KBM-7 (cell line): ENCODE results near the gene RNF175.
"Not testable (repeated sequence)": the region's sequence is repeated elsewhere in the genome, so short reads cannot be mapped to it uniquely, and the experiment has no call there.

Source experiments
- DNase-seq: peaks from one replicate; pipeline ENCODE4 v3.0.0-alpha.2; 2015
- in situ Hi-C: fragments of 300-500 bp; cut with MboI; formaldehyde crosslinking; loops from 2 replicates; pipeline ENCODE4 v1.14.3; 2020; ENCODE audit warnings: low sequenced_read_pairs, low pct_unique_long_range_greater_than_20kb, mixed read lengths

Gene RNF175

DNA sequence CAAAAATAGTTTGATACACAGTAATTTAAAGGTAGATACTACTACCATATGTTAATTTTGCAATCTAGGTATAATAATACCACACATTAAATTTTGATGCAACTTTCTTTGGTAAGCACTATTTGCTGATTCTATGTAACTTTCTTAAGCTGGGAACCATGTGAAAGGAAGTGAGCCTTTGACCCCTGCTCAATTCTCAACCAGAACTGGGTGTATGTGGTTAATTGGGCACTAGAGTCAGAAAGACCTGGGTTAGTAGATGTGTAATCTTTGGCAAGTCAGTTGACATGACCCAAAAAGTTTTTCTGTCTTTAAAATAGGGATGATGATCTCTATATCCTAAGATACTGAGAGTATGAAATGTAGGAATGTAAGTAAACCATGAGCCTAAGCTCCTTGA is 53.3 kb downstream of the RNF175 start:
- in situ Hi-C loops, result no loop called here
- no peak for DNase-seq

DNA sequence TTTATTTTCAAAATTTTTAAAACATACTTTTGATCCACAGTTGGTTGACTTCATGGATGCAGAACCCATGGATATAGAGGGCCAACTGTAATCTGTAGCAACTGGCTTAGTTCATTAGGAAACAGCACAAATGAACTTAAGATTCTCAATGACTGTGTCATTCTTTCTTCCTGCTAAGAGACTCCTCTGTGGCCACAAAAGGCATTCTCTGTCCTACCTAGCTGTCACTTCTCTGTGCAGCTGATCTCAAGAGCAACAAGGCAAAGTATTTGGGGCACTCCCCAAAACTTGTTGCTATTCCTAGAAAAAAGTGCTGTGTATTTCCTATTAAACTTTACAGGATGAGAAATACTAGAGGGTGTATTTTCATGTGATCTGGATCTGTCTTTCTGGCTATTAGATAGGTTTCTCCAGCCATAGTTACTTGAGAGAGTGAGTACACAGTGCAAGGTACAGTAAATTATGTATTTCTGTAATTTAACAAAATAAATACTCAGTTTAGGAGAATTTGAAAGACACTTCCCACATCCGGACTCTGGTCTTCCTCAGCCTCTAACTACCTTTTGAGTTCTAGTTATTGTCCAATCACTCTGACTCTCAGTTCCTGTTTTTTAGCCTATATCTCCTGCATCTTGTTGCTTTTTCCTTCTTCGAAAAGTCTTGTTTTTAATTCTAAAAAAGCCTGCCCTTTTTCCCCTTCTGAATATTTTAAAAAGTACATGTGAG is 53.9 kb downstream of the RNF175 start:
- DNase-seq, result peak; percentile 73
- in situ Hi-C loops, result no loop called here

DNA sequence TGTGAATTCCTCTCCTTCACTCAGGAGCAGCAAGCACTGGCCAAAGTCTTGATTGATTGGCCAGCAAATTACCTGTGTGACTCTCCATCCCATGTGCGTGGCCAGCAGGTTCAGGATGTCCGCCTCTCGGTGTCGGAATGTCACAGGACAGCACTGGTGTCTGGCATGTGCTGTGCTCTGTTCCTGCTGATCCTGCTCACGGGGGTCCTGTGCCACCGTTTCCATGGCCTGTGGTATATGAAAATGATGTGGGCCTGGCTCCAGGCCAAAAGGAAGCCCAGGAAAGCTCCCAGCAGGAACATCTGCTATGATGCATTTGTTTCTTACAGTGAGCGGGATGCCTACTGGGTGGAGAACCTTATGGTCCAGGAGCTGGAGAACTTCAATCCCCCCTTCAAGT is 55.3 kb downstream of the RNF175 start:
- DNase-seq, result no peak
- in situ Hi-C loops, result no loop called here

DNA sequence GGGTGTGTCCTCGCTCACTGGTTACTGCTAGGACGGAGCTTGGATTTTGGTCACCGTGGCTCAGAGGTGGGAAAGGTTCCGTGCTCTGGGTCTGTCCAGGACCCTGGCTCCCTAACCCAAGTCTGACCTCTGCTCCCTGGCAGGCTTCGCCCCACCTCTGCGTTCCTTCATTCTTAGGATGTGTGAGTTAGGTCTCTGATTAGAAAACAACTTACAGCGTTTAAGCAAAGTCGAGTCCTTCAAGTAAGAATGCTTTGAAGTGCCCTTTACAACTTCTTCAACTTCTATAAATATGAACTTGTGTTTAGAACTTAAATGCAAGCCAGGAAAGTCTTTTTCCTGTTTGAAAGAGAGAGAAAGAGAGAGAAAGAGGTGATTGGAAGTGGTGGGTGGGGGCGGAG is 74.9 kb downstream of the RNF175 start:
- in situ Hi-C loops, result no loop called here
- no peak for DNase-seq

DNA sequence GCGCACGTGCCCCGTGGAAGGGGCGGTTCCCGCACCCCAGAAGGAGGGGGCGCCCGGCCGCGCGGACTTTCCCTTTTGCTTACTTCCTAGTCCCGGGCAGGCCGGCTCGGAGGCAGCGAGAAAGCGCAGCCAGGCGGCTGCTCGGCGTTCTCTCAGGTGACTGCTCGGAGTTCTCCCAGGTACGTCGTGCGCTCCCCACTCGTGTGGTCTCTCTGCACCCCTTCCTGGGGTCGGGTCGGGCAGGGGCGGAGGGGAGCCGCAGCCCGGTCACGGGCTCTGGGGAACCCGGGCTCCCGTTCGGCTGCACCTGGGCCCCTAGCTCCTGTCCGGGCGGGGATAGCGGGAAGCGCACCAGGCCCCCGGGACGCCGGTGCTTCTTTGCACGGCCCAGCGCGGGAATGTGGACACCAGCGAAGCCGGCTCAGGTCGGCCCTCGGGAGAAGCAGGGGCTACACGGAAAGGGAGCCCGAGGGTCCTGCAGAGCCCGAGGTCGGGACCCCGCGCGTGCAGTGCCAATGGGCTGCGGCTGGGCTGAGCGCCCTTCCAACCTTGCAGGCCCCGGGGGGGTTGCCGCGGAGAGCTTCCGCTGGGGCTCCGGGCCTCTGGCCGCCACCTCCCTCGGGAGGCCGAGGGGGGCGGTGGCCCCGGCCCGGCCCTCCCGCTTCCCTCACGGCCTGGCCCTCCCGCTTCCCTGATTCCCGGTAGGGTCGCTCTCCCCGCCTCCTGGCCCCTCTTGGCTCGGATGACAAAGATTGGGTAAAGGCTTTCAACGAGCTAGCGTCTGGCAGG is 75.4 kb downstream of the RNF175 start, which contains the start of gene TLR2:
Gene TLR2 (plus strand): TSS at position 99 of the 789 bp plus-strand sequence. CDS start 18,628 bp downstream, outside the sequence.
- peak; percentile 79 for DNase-seq
- in situ Hi-C loops, result no loop called here

DNA sequence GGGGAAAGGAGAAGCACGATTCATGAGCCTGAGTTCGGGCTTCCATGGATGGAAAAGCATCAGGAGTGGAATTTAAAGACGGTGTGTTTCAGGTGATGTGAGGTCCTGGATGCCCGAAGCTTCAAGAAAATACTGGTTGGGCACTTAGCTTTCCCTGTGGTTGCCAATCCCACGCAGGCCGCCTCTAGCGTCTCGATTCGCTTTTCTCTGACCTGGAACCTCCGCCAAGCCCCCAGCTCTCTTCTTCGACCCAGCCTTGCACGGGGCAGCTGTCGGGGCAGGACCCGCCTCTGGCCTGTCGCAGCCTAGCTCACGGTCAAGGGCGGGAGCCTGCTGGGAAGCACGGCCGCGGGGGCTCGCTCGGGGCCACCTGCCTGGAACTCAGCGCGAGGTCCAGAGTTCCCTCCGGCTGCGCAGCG is 76.1 kb downstream of the RNF175 start:
- no peak for DNase-seq
- in situ Hi-C loops, result no loop called here

DNA sequence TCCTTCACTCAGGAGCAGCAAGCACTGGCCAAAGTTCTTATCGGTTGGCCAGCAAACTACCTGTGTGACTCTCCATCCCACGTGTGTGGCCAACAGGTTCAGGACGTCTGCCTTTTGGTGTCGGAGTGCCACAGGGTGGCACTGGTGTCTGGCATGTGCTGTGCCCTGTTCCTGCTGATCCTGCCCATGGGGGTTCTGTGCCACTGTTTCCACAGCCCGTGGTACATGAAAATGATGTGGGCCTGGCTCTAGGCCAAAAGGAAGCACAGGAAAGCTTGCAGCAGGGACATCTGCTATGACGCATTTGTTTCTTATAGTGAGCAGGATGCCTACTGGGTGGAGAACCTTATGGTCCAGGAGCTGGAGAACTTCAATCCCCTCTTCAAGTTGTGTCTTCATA is 80.3 kb downstream of the RNF175 start:
- in situ Hi-C loops, result no loop called here
- no peak for DNase-seq

DNA sequence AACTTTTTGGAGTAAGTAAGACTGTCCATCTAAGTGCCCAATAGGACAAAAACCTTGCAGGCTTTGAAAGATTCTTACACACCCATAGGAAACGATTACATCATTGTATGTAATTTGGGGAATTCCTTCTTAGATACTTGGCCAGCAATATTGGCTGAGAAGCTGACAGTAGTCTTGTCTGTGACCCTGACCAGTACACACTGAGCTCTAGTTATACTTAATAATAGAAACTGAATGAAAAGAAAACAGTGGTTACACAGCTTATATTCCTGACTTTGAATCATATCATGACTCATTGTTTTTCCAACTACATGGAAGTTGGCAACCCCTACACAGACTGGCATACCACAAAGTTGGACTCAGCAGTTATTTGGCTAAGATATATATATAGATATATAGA is 82.8 kb downstream of the RNF175 start:
- in situ Hi-C loops, result no loop called here

DNA sequence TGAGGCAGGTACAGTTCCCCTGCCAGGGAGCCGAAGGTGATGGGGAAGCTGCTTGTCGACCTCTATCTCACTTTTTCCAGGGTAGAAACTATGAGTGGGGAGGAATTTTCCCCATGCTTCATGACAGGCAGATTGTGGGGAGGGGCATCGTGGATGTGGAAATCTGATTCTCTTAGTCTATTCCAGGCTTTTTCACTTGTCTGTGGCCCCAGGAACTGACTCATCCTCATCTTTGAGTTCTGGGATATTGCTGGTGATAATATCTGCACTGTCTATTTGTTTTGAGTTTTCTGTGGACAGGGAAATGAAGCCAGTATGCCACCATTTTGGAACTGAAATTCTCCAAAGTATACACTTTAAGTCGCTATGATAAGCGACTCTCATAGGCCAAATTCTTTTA is 83.3 kb downstream of the RNF175 start:
- in situ Hi-C loops, result no loop called here
- DNase-seq, result no peak

More for the DNA sequence above, 82.8 kb downstream of the RNF175 start:
- DNase-seq, result no peak

DNA sequence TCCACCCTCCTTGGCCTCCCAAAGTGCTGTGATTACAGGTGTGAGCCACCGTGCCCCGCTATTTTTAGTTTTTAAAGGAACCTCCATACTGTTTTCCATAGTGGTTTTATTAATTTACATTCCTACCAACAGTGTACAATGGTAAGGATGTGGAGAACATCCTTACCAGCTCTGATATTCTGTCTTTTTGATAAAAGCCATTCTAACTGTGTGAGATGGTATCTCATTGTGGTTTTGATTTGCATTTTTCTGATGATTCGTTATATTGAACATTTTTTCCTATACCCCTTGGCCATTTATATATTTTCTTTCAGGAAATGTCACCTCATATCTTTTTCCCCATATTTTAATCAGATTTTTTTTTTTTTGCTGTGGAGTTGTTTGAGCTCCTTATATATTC is 90.0 kb downstream of the RNF175 start:
- in situ Hi-C loops, result no loop called here
- no peak for DNase-seq

DNA sequence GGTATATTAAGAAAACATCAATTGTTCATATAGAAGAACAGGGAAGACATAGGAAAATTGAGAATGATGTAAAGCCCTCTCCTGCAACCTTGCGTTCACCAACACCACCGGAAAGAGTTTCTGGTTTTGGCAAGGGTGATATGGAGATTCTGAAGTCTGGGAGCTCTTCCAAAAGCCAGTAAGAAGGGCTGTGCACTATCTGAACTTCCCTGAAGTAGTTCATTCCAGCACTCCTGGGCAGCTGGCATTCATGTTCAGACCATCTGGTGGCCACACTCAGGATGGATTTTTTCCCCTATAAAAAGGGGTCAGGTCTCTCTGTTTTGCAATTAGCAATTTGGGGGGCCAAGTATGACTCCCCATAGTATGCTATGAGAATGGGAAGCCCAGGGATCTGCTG is 91.2 kb downstream of the RNF175 start:
- in situ Hi-C loops, result no loop called here
- DNase-seq, result no peak

DNA sequence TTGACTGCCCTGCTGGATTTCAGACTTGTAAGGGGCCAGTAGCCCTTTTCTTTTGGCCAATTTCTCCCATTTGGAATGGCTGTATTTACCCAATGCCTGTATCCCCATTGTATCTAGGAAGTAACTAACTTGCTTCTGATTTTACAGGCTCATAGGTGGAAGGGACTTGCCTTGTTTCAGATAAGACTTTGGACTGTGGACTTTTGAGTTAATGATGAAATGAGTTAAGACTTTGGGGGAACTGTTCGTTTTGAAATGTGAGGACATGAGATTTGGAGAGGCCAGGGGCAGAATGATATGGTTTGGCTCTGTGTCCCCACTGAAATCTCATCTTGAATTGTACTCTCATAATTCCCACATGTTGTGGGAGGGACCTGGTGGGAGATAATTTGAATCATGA is 93.3 kb downstream of the RNF175 start:
- DNase-seq, in situ Hi-C loops: not testable (repeated sequence)

DNA sequence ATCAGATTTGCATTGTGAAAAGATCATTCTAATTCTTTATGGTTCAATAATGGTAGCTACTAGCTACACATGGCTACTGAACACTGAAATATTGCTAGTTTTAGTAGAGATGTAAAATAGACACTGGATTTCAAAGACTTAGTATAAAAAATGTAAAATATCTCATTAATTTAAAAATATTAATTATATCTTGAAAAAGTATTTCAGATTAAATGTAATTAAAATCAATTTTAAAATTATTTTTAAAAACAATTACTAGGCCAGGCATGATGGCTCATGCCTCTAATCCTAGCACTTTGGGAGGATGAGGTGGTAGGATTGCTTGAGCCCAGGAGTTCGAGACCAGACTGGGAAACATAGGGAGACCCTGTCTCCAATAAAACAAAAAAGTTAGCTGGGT is 96.2 kb downstream of the RNF175 start:
- no peak for DNase-seq
- in situ Hi-C loops, result no loop called here

DNA sequence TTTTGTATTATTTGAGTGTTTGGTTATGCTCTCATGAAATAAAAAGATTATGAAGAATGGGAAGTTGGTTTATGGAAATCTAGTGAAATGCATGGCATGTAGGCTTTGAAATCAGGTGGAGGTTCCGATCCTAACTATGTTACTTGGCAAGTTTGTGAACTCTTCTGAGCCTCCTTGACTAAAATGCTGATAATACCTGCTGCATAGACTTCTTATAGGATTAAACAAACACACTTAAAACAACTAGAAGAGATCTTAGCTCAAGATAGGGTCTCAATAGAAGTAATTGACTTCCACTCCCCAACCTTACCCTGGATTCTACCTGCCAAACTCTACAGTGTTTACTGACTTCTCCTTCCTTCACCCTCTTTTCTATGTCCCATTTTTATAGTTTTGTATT is 97.9 kb downstream of the RNF175 start:
- no peak for DNase-seq
- in situ Hi-C loops, result no loop called here

DNA sequence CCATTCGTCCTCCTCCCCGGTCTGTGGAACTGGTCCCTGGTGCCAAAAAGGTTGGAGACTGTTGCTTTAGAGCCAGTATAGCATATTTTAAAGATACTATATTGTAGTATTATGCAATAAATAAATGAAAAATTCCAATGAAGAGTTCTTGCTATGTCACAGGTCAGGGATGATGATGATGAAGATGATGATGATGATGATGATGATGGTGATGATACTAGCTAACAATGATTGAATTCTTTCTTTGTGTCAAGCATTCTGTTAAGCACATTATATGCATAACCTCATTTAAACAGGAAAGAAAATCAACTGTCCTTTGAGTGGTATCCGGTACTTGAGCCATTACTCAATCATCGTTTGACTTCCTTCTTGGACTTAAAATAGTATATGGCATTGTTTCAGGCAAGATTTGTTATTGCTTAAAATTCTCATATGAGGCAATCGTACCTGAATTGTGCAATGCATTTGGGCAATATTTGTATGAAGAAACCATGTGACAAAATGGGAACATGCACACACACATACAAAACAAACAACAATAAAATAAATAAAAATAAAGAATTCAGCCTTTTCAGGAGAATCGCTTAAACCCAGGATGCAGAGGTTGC is 98.5 kb downstream of the RNF175 start:
- in situ Hi-C loops, result no loop called here

More for the DNA sequence above, 98.5 kb downstream of the RNF175 start:
- DNase-seq, result peak; percentile 79
